Neural progenitor cell (in vitro differentiated cells): ENCODE data around the gene RASSF4.

Source experiments
- CTCF ChIP-seq: fragments of 200-600 bp; sonication (generic); IDR thresholded peaks from 2 replicates; pipeline ENCODE4 v1.5.1; 2017; ENCODE audit warnings: antibody characterized with exemption, mild to moderate bottlenecking
- EZH2 ChIP-seq: fragments of 200-600 bp; sonication (generic); IDR thresholded peaks from 2 replicates; pipeline ENCODE4 v1.6.1; 2017; ENCODE audit warnings: antibody characterized with exemption, mild to moderate bottlenecking, moderate library complexity
- EZH2phosphoT487 ChIP-seq: fragments of 200-600 bp; sonication (generic); IDR thresholded peaks from 2 replicates; pipeline ENCODE4 v1.6.1; 2017; ENCODE audit warnings: antibody characterized with exemption

- TF ChIP-seq CTCF (peak; percentile 22), EZH2phosphoT487 (no peak), EZH2 (no peak)
These were observed 42.0 kb downstream of the RASSF4 start for GRCh38 chr10:45001381-45002148.
